Measurements from ENCODE around the gene TRAF2. TPM values are rescaled to one million over a fixed set of nuclear protein-coding genes. Genes with fewer than 3 reads are reported as not detected.

TRAF2 gene
- total and polyA plus RNA-seq, 2 donors (not counting 3 experiments of a cell fraction or from before 2014, with no cell fraction given): 10.9 to 23.1 TPM

GRCh38 chr9:136856079-136856476, 30.2 kb upstream of the TRAF2 start:
- no peaks in the 10 kb centered on the region for H3K36me3 ChIP-seq (ENCODE audit: control insufficient read depth in 2 of 2, extremely low read depth in 1 of 2, insufficient read depth in 2 of 2, low read length in 2 of 2)
- no peak overlapping the region for H3K4me2 ChIP-seq (ENCODE audit: insufficient read depth, low read length)
- ChIA-PET POLR2A (no interaction called here), CTCF (no interaction called here)
- no peaks in the 10 kb centered on the region for H4K20me1 ChIP-seq (replicated peaks; ENCODE audit: control insufficient read depth, extremely low read depth, insufficient read depth, low read length)
- DNase-seq (ENCODE audit: low read depth, low spot score) (no peak), FAIRE-seq (no peak)
- no peaks in the 10 kb centered on the region for H3K79me2 ChIP-seq (ENCODE audit: control insufficient read depth, insufficient read depth, low read length)
- H3K27me3 ChIP-seq (ENCODE audit: control insufficient read depth in 2 of 2, insufficient read depth in 2 of 2, low read length in 2 of 2): no peaks in the 10 kb centered on the region
- H3K27ac ChIP-seq (ENCODE audit: insufficient read depth, low read depth, low read length): no peak overlapping the region
- H3K9me3 ChIP-seq (replicated peaks; ENCODE audit: control insufficient read depth, insufficient read depth, low read length): no peaks in the 10 kb centered on the region
- H3K9me1 ChIP-seq (replicated peaks; ENCODE audit: control insufficient read depth, extremely low read depth, insufficient read depth, low read length): no peaks in the 10 kb centered on the region
- no TSS peak for BruUV-seq (replicated peaks)
- H3K9ac ChIP-seq (replicated peaks; ENCODE audit: extremely low read depth, insufficient read depth, low read length): no peak overlapping the region
- intact Hi-C loops (cut with micrococcal nuclease): no loop called here
- no peak for TF ChIP-seq FOS (IDR thresholded peaks at IDR 0.05; ENCODE audit: borderline replicate concordance, insufficient read depth, low read length)
- TF ChIP-seq MYC (IDR thresholded peaks at IDR 0.05; ENCODE audit: low read depth, low read length): no peak
- no peak for TF ChIP-seq MAX (IDR thresholded peaks at IDR 0.05; ENCODE audit: insufficient read depth, insufficient read length)
- TF ChIP-seq EZH2 (IDR thresholded peaks at IDR 0.05; ENCODE audit: borderline replicate concordance, low read depth, low read length, severe bottlenecking): no peak
- no peak for TF ChIP-seq GATA2 (IDR thresholded peaks at IDR 0.05; ENCODE audit: insufficient read depth, insufficient read length, low read depth, low read length)
- TF ChIP-seq CTCF (IDR thresholded peaks at IDR 0.05; ENCODE audit: extremely low read depth in 1 of 2, insufficient read depth in 1 of 2, low read depth in 1 of 2, low read length in 2 of 2): no peak
- TF ChIP-seq POLR2AphosphoS5 (IDR thresholded peaks at IDR 0.05; ENCODE audit: insufficient read depth, low read depth, low read length): no peak
- no peak for TF ChIP-seq JUN (IDR thresholded peaks at IDR 0.05; ENCODE audit: borderline replicate concordance, insufficient read depth, insufficient read length, low read depth)
- TF ChIP-seq POLR2A (IDR thresholded peaks at IDR 0.05; ENCODE audit: low read depth, low read length): no peak
- H3K4me1 ChIP-seq (ENCODE audit: control insufficient read depth, extremely low read depth, insufficient read depth, low read length): no peaks in the 10 kb centered on the region
- H2AFZ ChIP-seq (ENCODE audit: low read depth, low read length): no peak overlapping the region
- H3K4me3 ChIP-seq (replicated peaks in 1 of 3; ENCODE audit: insufficient read depth in 1 of 3, low read depth in 1 of 3, low read length in 3 of 3): no peak overlapping the region
- dilution Hi-C loops (cut with MboI; ENCODE audit: extremely low pct_ligation_motif_present, low sequenced_read_pairs): no loop called here
